Loucy (cell line): ENCODE measurements around the gene CFAP410.

Experiments
- EZH2phosphoT487 ChIP-seq: fragments of 200-600 bp; IDR thresholded peaks from 2 replicates; pipeline ENCODE4 v1.6.1; 2018; ENCODE audit warnings: antibody characterized with exemption, mild to moderate bottlenecking, moderate library complexity, borderline replicate concordance
- TF ChIP-seq, protein P1 (sequence below): fragments of 200-600 bp; sonication (generic); conservative IDR thresholded peaks from 2 replicates; pipeline ENCODE4 v1.5.1; 2014; ENCODE audit warnings: mild to moderate bottlenecking, antibody characterized with exemption, low read length

DNA sequence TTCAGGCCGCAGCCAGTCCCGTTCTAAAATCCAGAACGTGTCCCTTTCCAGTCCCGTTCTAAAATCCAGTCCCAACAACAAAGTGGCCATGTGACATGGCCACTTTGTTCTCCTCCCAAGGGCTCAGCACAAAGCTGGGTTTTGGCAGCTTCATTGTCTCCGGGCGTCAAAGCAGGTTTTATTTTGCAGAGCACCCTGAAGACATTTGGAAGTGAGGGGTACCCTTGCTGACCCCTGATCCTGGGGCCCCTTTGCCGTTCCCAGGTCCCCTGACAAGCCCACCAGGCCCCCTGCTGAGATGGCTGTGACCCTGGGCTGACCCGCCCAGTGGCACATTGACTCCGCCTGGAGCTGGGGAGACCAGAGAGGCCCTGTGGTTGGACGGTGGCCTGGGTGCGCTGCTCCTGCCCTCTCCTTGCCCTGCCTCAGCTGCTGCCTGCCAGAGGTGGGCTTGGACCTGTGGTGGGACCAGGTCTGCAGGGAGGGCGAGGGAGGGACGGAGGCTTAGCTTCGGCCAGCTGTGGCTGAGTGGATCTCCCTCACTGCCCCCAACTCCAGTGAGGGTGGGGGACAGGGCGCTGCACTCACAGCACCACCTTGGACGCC lies 35.1 kb downstream of the CFAP410 start:
- TF ChIP-seq, protein P1, sequence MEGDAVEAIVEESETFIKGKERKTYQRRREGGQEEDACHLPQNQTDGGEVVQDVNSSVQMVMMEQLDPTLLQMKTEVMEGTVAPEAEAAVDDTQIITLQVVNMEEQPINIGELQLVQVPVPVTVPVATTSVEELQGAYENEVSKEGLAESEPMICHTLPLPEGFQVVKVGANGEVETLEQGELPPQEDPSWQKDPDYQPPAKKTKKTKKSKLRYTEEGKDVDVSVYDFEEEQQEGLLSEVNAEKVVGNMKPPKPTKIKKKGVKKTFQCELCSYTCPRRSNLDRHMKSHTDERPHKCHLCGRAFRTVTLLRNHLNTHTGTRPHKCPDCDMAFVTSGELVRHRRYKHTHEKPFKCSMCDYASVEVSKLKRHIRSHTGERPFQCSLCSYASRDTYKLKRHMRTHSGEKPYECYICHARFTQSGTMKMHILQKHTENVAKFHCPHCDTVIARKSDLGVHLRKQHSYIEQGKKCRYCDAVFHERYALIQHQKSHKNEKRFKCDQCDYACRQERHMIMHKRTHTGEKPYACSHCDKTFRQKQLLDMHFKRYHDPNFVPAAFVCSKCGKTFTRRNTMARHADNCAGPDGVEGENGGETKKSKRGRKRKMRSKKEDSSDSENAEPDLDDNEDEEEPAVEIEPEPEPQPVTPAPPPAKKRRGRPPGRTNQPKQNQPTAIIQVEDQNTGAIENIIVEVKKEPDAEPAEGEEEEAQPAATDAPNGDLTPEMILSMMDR: no peak
- no peak for TF ChIP-seq EZH2phosphoT487
